Endothelial cell of umbilical vein (primary cell): Measurements from ENCODE around the gene CTDSP1.

Experiments
- MYC ChIP-seq: IDR thresholded peaks from one replicate; pipeline ENCODE4 v1.6.1; 2011; ENCODE audit warnings: mild to moderate bottlenecking, low read depth, low read length
- POLR2A ChIP-seq: IDR thresholded peaks from 2 replicates; pipeline ENCODE4 v1.6.1; 2012; ENCODE audit warnings: low read depth, mild to moderate bottlenecking, control low read depth, low read length
- TF ChIP-seq, protein P1 (sequence below), 2 donors: IDR thresholded peaks; 1 replicate in 1 of 2; 2 replicates in 1 of 2; pipeline ENCODE4 v1.5.1; 2011; ENCODE audit warnings: low read length in 2 of 2, mild to moderate bottlenecking in 2 of 2, moderate library complexity in 2 of 2, control low read depth in 1 of 2, inconsistent platforms in 1 of 2, low read depth in 1 of 2; ENCODE audit not compliant: insufficient read depth in 1 of 2; ENCODE audit errors: extremely low read depth in 1 of 2

DNA sequence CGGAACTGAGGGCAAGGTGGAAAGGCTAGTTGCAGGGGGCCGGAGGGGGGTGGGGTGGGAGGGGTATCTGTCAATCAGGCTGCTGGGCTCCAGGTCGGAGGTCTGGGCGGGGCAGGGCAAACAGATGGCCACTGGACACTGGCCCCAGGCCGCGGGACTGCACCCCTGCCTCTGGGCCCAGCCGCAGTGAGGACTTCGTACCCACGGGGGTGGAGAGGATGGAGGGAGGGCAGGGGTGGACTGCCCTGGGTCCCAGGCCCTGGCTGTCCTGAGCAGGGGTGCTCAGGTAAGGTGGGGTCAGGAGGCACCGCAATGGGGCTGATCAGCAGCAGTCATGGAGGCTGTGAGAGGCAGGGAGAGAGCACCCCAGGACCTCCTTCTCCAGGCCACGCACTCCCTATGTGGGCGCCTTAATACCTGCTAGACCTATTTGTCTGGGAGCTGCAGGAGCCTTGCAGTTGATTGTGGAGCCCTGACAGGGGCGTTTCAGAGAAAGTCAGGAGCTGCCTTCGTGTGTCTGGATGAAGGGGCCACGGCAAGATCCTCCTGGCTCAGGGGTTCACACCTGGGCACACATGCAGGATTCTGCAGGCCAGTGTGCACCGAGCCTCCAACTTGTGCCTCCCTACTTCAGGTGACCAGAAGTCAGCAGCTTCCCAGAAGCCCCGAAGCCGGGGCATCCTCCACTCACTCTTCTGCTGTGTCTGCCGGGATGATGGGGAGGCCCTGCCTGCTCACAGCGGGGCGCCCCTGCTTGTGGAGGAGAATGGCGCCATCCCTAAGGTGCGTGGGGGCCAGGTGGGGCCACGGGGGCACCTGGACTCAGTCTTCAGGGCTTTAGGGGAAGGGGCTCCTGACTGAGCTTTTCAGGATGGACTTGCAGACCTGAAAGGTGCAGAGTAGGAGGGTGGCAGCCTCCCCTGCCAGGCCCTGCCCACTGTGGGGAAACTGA is 1.5 kb downstream of the CTDSP1 start:
- TF ChIP-seq, protein P1, sequence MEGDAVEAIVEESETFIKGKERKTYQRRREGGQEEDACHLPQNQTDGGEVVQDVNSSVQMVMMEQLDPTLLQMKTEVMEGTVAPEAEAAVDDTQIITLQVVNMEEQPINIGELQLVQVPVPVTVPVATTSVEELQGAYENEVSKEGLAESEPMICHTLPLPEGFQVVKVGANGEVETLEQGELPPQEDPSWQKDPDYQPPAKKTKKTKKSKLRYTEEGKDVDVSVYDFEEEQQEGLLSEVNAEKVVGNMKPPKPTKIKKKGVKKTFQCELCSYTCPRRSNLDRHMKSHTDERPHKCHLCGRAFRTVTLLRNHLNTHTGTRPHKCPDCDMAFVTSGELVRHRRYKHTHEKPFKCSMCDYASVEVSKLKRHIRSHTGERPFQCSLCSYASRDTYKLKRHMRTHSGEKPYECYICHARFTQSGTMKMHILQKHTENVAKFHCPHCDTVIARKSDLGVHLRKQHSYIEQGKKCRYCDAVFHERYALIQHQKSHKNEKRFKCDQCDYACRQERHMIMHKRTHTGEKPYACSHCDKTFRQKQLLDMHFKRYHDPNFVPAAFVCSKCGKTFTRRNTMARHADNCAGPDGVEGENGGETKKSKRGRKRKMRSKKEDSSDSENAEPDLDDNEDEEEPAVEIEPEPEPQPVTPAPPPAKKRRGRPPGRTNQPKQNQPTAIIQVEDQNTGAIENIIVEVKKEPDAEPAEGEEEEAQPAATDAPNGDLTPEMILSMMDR (IDR thresholded peaks at IDR 0.05; ENCODE audit: extremely low read depth in 1 of 2, insufficient read depth in 1 of 2, low read depth in 1 of 2, low read length in 2 of 2): no peak
- TF ChIP-seq POLR2A (no peak), MYC (no peak)
